HCT116 (cell line): ENCODE measurements around the gene SH3YL1. TPM values are rescaled to one million over a fixed set of nuclear protein-coding genes. Genes with fewer than 3 reads are reported as not detected.

Experiments
- ATAC-seq: fragments of 200-7000 bp; cut with Tn5 transposase; 2 replicates; pipeline ENCODE4 v1.9.1; 2020; ENCODE audit warnings: mild to moderate bottlenecking, moderate library complexity
- BruUV-seq: library from RNA; stranded (reverse); fragments of 400-500 nt; replicated peaks from 2 replicates; lab custom pipeline; 2021; lab: Mats Ljungman, UMichigan
- CTCF ChIA-PET: fragments of 300-600 bp; sonication (Branson Sonifier 250); formaldehyde crosslinking; loops from one replicate; lab custom pipeline; 2021; ENCODE audit warnings: antibody characterized with exemption; lab: Charles Lee
- POLR2A ChIA-PET: fragments of 300-600, 350-600 bp; sonication (Branson Sonifier 250); formaldehyde crosslinking; loops from one replicate; lab custom pipeline; 2021; ENCODE audit warnings: antibody characterized with exemption; lab: Charles Lee
- RAD21 ChIA-PET, 2 experiments: fragments of 300-600 bp; sonication (Branson Sonifier 250); formaldehyde crosslinking; loops; one replicate each; lab custom pipeline; 2023; ENCODE audit warnings: low total read pairs in 2 of 2; ENCODE audit not compliant: uncharacterized antibody in 2 of 2, unreplicated experiment in 2 of 2, low non-redundant PET in 1 of 2; lab: Charles Lee
- DNase-seq: peaks from one replicate; pipeline ENCODE4 v3.0.0-alpha.2; 2010; ENCODE audit warnings: low read depth, low spot score
- H2AFZ ChIP-seq: fragments of 200-600 bp; shearing (Covaris generic), sonication (generic); 2 replicates; pipeline ENCODE4 v1.6.1; 2017; ENCODE audit warnings: low read depth, mixed run types, mixed read lengths, antibody characterized with exemption, low read length; ENCODE audit not compliant: poor library complexity, severe bottlenecking
- H3K27ac ChIP-seq: 2 replicates; pipeline ENCODE4 v1.5.1; 2012; ENCODE audit warnings: low read depth, low read length
- H3K27me3 ChIP-seq: fragments of 200-600 bp; sonication (generic); 2 replicates; pipeline ENCODE4 v1.6.1; 2016; ENCODE audit warnings: mixed run types, low read length, mixed read lengths; ENCODE audit not compliant: insufficient read depth
- H3K36me3 ChIP-seq, 2 experiments: fragments of 200-500 bp in 1 of 2; fragments of 200-600 bp in 1 of 2; sonication (Bioruptor generic) in 1 of 2; sonication (generic) in 1 of 2; 2 replicates each; pipeline versions ENCODE4 v1.5.1 to v1.6.1; 2014 to 2016; ENCODE audit warnings: low read length in 2 of 2, inconsistent platforms in 1 of 2, mixed read lengths in 1 of 2, mixed run types in 1 of 2; ENCODE audit not compliant: insufficient read depth in 2 of 2, control insufficient read depth in 1 of 2
- H3K4me1 ChIP-seq, 2 experiments: fragments of 200-600 bp in 1 of 2; sonication (generic) in 1 of 2; 2 replicates each; pipeline versions ENCODE4 v1.5.1 to v1.6.1; 2012 to 2017; ENCODE audit warnings: low read length in 2 of 2, inconsistent platforms in 1 of 2, mild to moderate bottlenecking in 1 of 2, mixed read lengths in 1 of 2, mixed run types in 1 of 2, moderate library complexity in 1 of 2; ENCODE audit not compliant: insufficient read depth in 2 of 2, control insufficient read depth in 1 of 2
- H3K4me2 ChIP-seq: fragments of 200-600 bp; sonication (generic); 2 replicates; pipeline ENCODE4 v1.6.1; 2017; ENCODE audit warnings: mixed run types, low read length, mixed read lengths
- H3K4me3 ChIP-seq, 2 experiments: fragments of 200-600 bp in 1 of 2; sonication (generic) in 1 of 2; replicated peaks in 1 of 2; 2 replicates each; pipeline ENCODE4 v1.5.1; 2011 to 2016; ENCODE audit warnings: low read length in 2 of 2, control low read depth in 1 of 2, low read depth in 1 of 2, mild to moderate bottlenecking in 1 of 2, mixed read lengths in 1 of 2, mixed run types in 1 of 2
- H3K79me2 ChIP-seq: fragments of 200-600 bp; sonication (generic); 2 replicates; pipeline ENCODE4 v1.6.1; 2017; ENCODE audit warnings: mild to moderate bottlenecking, mixed run types, low read length, moderate library complexity, mixed read lengths; ENCODE audit not compliant: insufficient read depth
- H3K9ac ChIP-seq: fragments of 200-600 bp; sonication (generic); 2 replicates; pipeline ENCODE4 v1.6.1; 2016; ENCODE audit warnings: low read length, mixed read lengths
- H3K9me2 ChIP-seq: fragments of 200-600 bp; sonication (generic), shearing (Covaris generic); 2 replicates; pipeline ENCODE4 v1.6.1; 2017; ENCODE audit warnings: mixed run types, mild to moderate bottlenecking, moderate library complexity; ENCODE audit not compliant: insufficient read depth
- H3K9me3 ChIP-seq, 2 experiments: fragments of 200-500 bp in 1 of 2; fragments of 200-600 bp in 1 of 2; sonication (Bioruptor generic) in 1 of 2; sonication (generic) in 1 of 2; 2 replicates each; pipeline ENCODE4 v1.6.1; 2014 to 2017; ENCODE audit warnings: low read length in 2 of 2, mixed read lengths in 2 of 2, inconsistent platforms in 1 of 2, low read depth in 1 of 2, mild to moderate bottlenecking in 1 of 2, mixed run types in 1 of 2, moderate library complexity in 1 of 2; ENCODE audit not compliant: control insufficient read depth in 1 of 2, insufficient read depth in 1 of 2
- H4K20me1 ChIP-seq: fragments of 200-600 bp; sonication (generic), shearing (Covaris generic); 2 replicates; pipeline ENCODE4 v1.6.1; 2017; ENCODE audit warnings: mixed run types, mild to moderate bottlenecking, moderate library complexity; ENCODE audit not compliant: insufficient read depth
- CBX3 ChIP-seq: IDR thresholded peaks from 2 replicates; pipeline ENCODE4 v1.6.1; 2012; ENCODE audit warnings: low read depth
- EGR1 ChIP-seq: IDR thresholded peaks from 2 replicates; pipeline ENCODE4 v1.6.1; 2012; ENCODE audit warnings: low read depth
- ELF1 ChIP-seq: IDR thresholded peaks from 2 replicates; pipeline ENCODE4 v1.6.1; 2012; ENCODE audit warnings: low read depth, borderline replicate concordance
- EZH2 ChIP-seq: fragments of 200-600 bp; sonication (generic); IDR thresholded peaks from 2 replicates; pipeline ENCODE4 v1.6.1; 2017; ENCODE audit warnings: antibody characterized with exemption, mixed run types
- JUND ChIP-seq: IDR thresholded peaks from 2 replicates; pipeline ENCODE4 v1.6.1; 2012
- RAD21 ChIP-seq: IDR thresholded peaks from 2 replicates; pipeline ENCODE4 v1.6.1; 2012; ENCODE audit warnings: low read depth, mild to moderate bottlenecking
- SIN3A ChIP-seq: IDR thresholded peaks from 2 replicates; pipeline ENCODE4 v1.6.1; 2012; ENCODE audit warnings: low read depth
- SRF ChIP-seq: IDR thresholded peaks from 2 replicates; pipeline ENCODE4 v1.6.1; 2012; ENCODE audit warnings: low read depth
- TCF7L2 ChIP-seq: IDR thresholded peaks from 2 replicates; pipeline ENCODE4 v1.7.0; 2011; ENCODE audit warnings: borderline replicate concordance, inconsistent platforms; ENCODE audit not compliant: insufficient read depth, insufficient read length; ENCODE audit errors: extremely low read depth
- ZNF274 ChIP-seq: fragments of 200-500 bp; sonication (Bioruptor generic); IDR thresholded peaks from 2 replicates; pipeline ENCODE4 v1.6.1; 2014; ENCODE audit warnings: mild to moderate bottlenecking, low read depth, low read length, inconsistent platforms
- intact Hi-C: fragments of 100-400 bp; cut with micrococcal nuclease; formaldehyde crosslinking; loops from 2 replicates; pipeline ENCODE4 v1.10.0; 2022
- total RNA-seq: library from RNA; stranded (reverse); gene quantifications from one replicate; pipeline ENCODE4 v1.2.1, GENCODE V29; 2021; ENCODE audit not compliant: unreplicated experiment
- TF ChIP-seq, protein P1 (sequence below): IDR thresholded peaks from 2 replicates; pipeline ENCODE4 v1.6.1; 2011; ENCODE audit warnings: mild to moderate bottlenecking, low read length, moderate library complexity; ENCODE audit not compliant: insufficient replicate concordance; ENCODE audit errors: extremely low read depth

The SH3YL1 gene
- total RNA-seq, 1 experiment from 2014 or later: 32.8 TPM

DNA sequence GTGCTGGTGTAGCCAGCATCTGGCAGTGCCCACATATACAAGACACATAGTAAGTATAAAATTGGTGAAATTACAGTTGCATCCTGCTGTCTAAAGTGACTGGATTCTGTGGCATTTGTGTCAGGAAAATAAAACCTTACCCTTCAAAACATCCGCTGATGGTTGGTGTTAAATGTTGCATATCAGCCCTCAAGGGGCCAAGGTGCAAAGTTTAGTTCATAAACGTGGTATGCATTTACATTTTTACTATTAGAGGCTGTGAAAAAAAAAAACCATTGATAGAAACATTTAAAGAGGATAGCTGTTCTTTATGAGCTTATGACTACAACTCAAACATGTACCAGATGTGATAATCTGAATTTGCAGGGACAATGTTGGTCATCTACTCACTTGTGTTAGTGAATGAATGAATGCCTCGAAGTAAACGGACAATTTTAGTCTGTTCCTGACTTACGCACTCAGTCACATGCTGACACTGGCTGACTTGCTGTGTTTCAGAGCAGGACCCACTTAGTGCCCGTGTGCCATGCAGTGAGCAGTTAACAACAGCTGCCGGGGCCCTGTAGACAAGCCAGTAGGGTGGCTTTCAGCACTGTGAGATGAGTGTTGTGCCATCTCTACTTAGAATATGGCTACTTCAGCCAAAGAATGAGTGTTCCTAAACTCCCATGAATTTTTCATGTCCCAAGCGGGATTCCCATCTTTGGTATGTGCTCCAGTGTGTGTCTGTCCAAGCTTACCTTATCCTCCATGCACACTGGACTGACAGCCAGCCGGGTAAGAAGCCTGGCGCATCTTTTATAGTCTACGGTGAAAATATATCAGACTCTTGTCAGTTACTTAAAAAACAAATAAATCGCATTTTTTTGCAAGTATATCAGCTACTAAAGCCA, 18.8 kb upstream of the SH3YL1 start:
- Histone ChIP-seq H2AFZ (no peak overlapping the region), H3K4me2 (no peak overlapping the region), H3K4me1 (no peaks in the 10 kb centered on the region), H3K36me3 (peaks cover 24 to 34% of the 10 kb centered on the region in 2 experiments; a peak in 3 of 4 replicates), H3K9me2 (no peaks in the 10 kb centered on the region), H3K9ac (no peak overlapping the region), H3K4me3 (no peak overlapping the region), H3K27me3 (no peaks in the 10 kb centered on the region), H3K9me3 (no peaks in the 10 kb centered on the region), H4K20me1 (0 out of 2 replicates have a peak, but pooled peaks cover 2% of the 10 kb centered on the region), H3K27ac (no peak overlapping the region), H3K79me2 (peaks cover 25% of the 10 kb centered on the region)
- POLR2A ChIA-PET: no interaction called here
- TF ChIP-seq SRF (no peak), RAD21 (no peak), CBX3 (no peak), SIN3A (no peak), EZH2 (no peak), EGR1 (no peak), ELF1 (no peak), JUND (no peak), TCF7L2 (no peak), ZNF274 (no peak)
- TF ChIP-seq, protein P1, sequence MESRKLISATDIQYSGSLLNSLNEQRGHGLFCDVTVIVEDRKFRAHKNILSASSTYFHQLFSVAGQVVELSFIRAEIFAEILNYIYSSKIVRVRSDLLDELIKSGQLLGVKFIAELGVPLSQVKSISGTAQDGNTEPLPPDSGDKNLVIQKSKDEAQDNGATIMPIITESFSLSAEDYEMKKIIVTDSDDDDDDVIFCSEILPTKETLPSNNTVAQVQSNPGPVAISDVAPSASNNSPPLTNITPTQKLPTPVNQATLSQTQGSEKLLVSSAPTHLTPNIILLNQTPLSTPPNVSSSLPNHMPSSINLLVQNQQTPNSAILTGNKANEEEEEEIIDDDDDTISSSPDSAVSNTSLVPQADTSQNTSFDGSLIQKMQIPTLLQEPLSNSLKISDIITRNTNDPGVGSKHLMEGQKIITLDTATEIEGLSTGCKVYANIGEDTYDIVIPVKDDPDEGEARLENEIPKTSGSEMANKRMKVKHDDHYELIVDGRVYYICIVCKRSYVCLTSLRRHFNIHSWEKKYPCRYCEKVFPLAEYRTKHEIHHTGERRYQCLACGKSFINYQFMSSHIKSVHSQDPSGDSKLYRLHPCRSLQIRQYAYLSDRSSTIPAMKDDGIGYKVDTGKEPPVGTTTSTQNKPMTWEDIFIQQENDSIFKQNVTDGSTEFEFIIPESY: no peak
- DNase-seq (no peak), ATAC-seq (no peak)
- intact Hi-C loops: no loop called here
- CTCF ChIA-PET: no interaction called here
- RAD21 ChIA-PET: no interaction called here
- BruUV-seq: no TSS peak
